ENCODE data around the gene TBC1D12. TPM values are rescaled to one million over a fixed set of nuclear protein-coding genes. Genes with fewer than 3 reads are reported as not detected.

Gene TBC1D12
- total RNA-seq, 1 experiment from 2014 or later, result 5.8 TPM

DNA sequence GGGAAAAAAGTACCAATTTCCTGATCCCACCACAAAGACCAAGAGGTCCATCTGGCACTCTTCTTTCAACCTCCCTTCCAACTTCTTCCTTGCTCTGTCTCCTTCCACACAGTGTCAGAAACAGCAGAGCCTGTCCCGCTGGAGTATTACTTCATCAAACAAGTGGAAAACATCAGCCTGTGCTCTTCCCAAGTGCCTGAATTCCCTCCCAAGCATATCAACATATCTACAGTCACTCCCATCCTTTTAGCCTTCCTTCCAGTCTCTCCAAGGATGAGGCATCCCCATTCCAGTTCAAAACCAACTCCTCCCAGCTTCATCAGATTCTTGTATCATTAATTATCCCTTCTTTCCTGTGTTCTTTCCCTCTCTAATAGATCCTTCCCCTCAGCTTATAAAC is 37.9 kb upstream of the TBC1D12 start:
- intact Hi-C loops (cut with micrococcal nuclease; ENCODE audit: unreplicated experiment), result no loop called here
- BruUV-seq (replicated peaks), result no TSS peak
- no peak overlapping the region for H3K4me3 Mint-ChIP-seq (ENCODE audit: low read depth, unreplicated experiment)
- no peak overlapping the region for H3K27ac Mint-ChIP-seq (ENCODE audit: unreplicated experiment)
- CTCF ChIA-PET, result no interaction called here
- DNase-seq, result no peak
- TF ChIP-seq, protein P1, sequence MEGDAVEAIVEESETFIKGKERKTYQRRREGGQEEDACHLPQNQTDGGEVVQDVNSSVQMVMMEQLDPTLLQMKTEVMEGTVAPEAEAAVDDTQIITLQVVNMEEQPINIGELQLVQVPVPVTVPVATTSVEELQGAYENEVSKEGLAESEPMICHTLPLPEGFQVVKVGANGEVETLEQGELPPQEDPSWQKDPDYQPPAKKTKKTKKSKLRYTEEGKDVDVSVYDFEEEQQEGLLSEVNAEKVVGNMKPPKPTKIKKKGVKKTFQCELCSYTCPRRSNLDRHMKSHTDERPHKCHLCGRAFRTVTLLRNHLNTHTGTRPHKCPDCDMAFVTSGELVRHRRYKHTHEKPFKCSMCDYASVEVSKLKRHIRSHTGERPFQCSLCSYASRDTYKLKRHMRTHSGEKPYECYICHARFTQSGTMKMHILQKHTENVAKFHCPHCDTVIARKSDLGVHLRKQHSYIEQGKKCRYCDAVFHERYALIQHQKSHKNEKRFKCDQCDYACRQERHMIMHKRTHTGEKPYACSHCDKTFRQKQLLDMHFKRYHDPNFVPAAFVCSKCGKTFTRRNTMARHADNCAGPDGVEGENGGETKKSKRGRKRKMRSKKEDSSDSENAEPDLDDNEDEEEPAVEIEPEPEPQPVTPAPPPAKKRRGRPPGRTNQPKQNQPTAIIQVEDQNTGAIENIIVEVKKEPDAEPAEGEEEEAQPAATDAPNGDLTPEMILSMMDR (IDR thresholded peaks at IDR 0.05; ENCODE audit: unreplicated experiment), result no peak
- no peaks in the 10 kb centered on the region for H3K27me3 Mint-ChIP-seq (ENCODE audit: unreplicated experiment)
- H3K9me3 Mint-ChIP-seq (ENCODE audit: low read depth, unreplicated experiment), result no peaks in the 10 kb centered on the region
- H3K4me1 Mint-ChIP-seq (ENCODE audit: low read depth, unreplicated experiment), result no peaks in the 10 kb centered on the region
- peaks cover 19% of the 10 kb centered on the region for H3K36me3 Mint-ChIP-seq (ENCODE audit: insufficient read depth, unreplicated experiment)

DNA sequence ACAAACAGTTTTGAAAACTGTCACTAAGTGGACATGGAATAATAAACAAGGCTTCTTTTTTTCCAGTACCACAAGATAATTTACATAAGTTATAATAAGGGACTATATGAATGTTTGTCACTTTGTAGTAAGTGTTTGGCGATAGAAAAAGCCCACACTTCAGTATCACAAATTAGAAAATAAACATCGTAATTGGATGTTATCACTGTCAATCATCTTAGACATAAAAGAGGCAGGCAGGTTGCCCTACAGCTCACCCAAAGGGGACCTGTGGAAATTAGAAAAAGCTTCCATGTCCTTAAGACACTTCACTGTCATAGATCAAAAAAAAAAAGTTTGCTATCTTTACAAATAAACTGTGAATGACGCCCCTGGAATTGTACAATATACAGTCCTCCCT is 36.0 kb upstream of the TBC1D12 start:
- DNase-seq, result no peak
- no peaks in the 10 kb centered on the region for H3K9me3 Mint-ChIP-seq (ENCODE audit: low read depth, unreplicated experiment)
- peaks cover 19% of the 10 kb centered on the region for H3K36me3 Mint-ChIP-seq (ENCODE audit: insufficient read depth, unreplicated experiment)
- intact Hi-C loops (cut with micrococcal nuclease; ENCODE audit: unreplicated experiment), result no loop called here
- H3K27ac Mint-ChIP-seq (ENCODE audit: unreplicated experiment), result no peak overlapping the region
- CTCF ChIA-PET, result no interaction called here
- H3K4me1 Mint-ChIP-seq (ENCODE audit: low read depth, unreplicated experiment), result no peaks in the 10 kb centered on the region
- TF ChIP-seq, protein P1 (IDR thresholded peaks at IDR 0.05; ENCODE audit: unreplicated experiment), result no peak
- no TSS peak for BruUV-seq (replicated peaks)
- H3K4me3 Mint-ChIP-seq (ENCODE audit: low read depth, unreplicated experiment), result no peak overlapping the region
- no peaks in the 10 kb centered on the region for H3K27me3 Mint-ChIP-seq (ENCODE audit: unreplicated experiment)

DNA sequence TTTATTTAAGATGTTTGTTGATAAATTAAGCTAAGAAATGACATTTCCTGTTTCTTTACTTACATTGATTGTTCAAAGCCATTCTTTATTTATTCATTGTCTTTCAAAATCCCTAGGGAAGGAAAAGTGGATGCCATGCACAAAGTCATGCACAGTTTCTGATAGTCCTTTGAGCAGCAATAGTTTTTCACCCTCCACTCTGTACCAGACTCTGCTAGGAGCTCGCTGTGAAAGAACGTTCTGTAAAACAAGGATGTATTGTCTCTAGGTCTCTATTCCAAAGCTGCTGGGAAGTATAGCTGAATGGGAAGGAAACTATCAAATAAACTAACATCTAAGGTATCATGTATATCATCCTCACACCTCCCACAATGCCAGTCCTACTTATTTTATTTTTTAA is 31.8 kb upstream of the TBC1D12 start:
- Mint-ChIP-seq H3K4me3 (ENCODE audit: low read depth, unreplicated experiment) (no peak overlapping the region), H3K36me3 (ENCODE audit: insufficient read depth, unreplicated experiment) (no peaks in the 10 kb centered on the region), H3K27me3 (ENCODE audit: unreplicated experiment) (no peaks in the 10 kb centered on the region), H3K4me1 (ENCODE audit: low read depth, unreplicated experiment) (peaks cover 9% of the 10 kb centered on the region), H3K27ac (ENCODE audit: unreplicated experiment) (no peak overlapping the region), H3K9me3 (ENCODE audit: low read depth, unreplicated experiment) (no peaks in the 10 kb centered on the region)
- DNase-seq, result no peak
- intact Hi-C loops (cut with micrococcal nuclease; ENCODE audit: unreplicated experiment), result no loop called here
- TF ChIP-seq, protein P1 (IDR thresholded peaks at IDR 0.05; ENCODE audit: unreplicated experiment), result no peak
- BruUV-seq (replicated peaks), result no TSS peak
- CTCF ChIA-PET, result interaction anchor here (0.6 kb wide), 1 partner anchor 20 kb away, joined by 3 read pairs; no protein-coding TSS in a partner anchor

DNA sequence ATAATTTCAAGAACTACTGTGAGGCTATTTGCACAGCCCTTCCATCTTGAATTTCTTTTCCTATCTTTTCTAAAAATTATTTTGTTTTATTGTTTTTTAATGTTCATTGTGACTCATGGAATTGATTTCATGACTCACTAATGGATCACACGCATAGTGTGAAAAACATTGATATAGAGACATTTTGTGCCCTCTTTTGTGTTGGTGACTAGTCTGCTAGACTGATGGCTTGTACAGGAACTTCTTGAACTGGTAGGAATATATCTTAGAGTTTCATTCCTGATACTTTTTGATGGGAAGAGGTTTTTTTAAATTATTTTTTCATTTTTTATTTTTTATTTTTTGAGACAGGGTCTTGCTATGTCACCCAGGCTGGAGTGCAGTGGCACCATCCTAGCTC is 27.0 kb upstream of the TBC1D12 start:
- BruUV-seq (replicated peaks), result no TSS peak
- TF ChIP-seq, protein P1 (IDR thresholded peaks at IDR 0.05; ENCODE audit: unreplicated experiment), result no peak
- CTCF ChIA-PET, result no interaction called here
- DNase-seq, result no peak
- Mint-ChIP-seq H3K4me1 (ENCODE audit: low read depth, unreplicated experiment) (peaks cover 35% of the 10 kb centered on the region), H3K36me3 (ENCODE audit: insufficient read depth, unreplicated experiment) (no peaks in the 10 kb centered on the region), H3K9me3 (ENCODE audit: low read depth, unreplicated experiment) (no peaks in the 10 kb centered on the region), H3K27ac (ENCODE audit: unreplicated experiment) (no peak overlapping the region), H3K27me3 (ENCODE audit: unreplicated experiment) (no peaks in the 10 kb centered on the region), H3K4me3 (ENCODE audit: low read depth, unreplicated experiment) (no peak overlapping the region)
- intact Hi-C loops (cut with micrococcal nuclease; ENCODE audit: unreplicated experiment), result no loop called here
